Retina (tissue), 1 donor: Measurements from ENCODE around the gene NT5DC1.

Experiments used
- DNase-seq: peaks from one replicate; pipeline ENCODE4 v3.0.0-alpha.2; 2016

The NT5DC1 gene

DNA sequence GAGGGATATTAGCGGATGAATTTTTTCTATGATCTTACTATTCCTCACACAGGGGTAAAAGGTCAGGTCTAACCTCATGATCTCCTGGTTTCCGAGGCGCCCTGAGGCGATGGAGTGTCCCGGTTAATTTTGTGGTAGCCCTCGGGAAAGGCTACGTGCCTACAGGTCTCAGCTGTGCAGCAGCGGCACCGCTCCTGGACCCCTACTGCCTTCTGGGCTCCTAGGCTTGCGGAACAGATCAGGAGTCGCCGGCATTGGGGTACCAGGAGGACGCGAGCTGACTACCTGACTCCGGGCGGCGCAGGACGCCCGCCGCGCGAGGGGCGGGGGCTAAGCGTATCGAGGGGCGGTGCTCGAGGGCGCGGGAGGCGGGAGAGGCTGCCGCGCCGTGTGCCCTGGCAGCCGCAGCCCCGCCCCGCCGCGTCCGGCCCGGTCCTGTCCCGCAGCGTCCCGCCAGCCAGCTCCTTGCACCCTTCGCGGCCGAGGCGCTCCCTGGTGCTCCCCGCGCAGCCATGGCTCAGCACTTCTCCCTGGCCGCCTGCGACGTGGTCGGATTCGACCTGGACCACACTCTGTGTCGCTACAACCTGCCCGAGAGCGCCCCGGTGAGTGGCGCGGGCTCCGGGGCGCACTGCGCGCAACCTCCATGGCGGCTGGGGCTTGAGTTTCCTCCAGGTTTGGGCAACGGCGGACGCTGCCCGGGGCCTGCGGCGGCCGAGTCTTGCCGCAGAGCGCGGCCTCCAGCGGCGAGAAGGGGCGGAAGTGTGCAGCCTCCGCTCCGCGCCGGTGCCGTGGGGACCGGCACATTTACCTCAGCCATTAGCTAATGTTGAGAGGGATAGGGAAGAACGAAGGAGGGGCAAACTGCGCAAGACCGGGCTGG lies at the start of gene NT5DC1:
TSS of gene NT5DC1 (plus strand) at position 435 of the 883 bp plus-strand sequence. CDS start at position 513, 78 bp downstream.
- DNase-seq = peak; percentile 93

DNA sequence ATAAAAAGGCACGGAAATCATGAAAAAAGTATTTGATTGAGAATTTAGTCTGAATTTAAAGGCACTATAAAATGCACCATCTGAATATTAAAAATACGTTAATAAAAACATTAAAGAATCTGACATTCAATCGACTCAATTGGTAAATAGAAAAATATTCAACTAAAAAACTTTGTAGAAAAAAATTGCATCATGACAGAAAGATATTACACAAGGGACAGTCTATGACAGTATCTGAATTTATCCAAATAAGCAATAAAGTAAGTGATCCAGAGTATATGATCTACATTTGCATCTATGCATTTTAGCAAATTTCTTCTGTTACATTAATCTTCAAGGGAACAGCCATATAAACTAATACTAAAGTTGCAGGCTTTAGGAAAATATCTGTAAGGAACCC lies 49.4 kb upstream of the NT5DC1 start:
- no peak for DNase-seq

- no peak for DNase-seq
Measured at GRCh38 chr6:116055513-116055912, 45.1 kb upstream of the NT5DC1 start.

- no peak for DNase-seq
Measured at GRCh38 chr6:116057766-116058165, 42.9 kb upstream of the NT5DC1 start.

GRCh38 chr6:116059713-116060571 lies 40.7 kb upstream of the NT5DC1 start:
- DNase-seq = no peak

DNA sequence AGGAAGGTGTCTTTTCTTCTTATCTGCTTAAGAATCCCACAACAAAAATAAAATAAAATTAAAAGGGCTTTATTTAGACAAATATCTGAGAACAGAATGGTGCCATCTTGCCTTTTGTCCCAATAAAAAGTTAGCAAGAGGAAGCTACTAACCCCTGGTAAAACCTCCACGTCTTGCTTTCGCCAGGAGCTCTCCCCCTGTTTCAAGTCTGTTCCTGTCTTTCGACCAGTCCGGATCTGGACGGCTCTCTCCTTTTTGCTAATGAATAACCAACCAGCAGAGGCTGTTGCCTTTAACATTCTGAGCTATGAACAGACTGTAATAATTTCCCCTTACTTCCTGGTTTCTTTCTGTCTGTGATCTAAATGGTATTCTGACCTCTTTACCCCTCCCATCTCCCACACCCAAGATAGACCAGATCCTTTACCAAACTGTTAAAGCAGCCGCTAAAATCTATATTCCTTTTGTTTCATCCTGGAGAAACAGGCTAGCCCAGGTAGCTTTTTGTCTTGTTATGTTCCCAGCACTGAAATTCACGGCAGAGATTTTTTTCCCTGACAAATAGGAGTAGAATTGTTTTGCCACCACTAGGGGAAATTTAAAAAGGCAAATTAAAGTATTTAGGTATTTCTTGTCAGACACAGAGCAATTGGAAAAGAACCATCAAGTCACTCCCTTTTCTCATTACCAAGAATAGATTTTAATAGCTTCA lies 39.9 kb upstream of the NT5DC1 start, which contains the start of gene FRK:
TSS of gene FRK (minus strand) at position 320 of the 712 bp plus-strand sequence. CDS start 580 bp downstream, outside the sequence.
- no peak for DNase-seq

GRCh38 chr6:116062496-116062895 lies 38.2 kb upstream of the NT5DC1 start:
- DNase-seq = no peak

GRCh38 chr6:116064666-116065065 lies 36.0 kb upstream of the NT5DC1 start:
- DNase-seq = no peak

GRCh38 chr6:116066789-116067188 lies 33.9 kb upstream of the NT5DC1 start:
- DNase-seq = peak; percentile 6

DNA sequence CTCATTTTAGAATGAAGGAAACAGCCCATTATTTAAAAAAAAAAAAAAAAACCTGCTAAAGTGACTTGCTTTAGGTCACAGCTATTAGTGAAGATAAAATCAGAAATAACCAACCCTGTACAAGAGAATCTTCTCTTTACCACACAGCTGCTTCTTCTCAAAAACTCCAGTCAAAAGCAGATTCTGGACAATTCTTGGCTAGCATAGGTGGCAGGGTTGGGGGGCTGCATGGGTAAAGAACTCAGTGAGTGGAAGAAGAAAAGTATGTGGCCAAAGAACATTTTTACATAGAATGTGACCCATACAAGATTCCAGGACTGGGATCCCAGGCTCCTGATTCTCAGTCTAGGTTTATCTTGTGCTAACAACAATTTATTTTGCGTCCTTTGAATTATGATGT lies 30.6 kb upstream of the NT5DC1 start:
- DNase-seq = no peak

- no peak for DNase-seq
Measured at GRCh38 chr6:116070616-116071389, 29.9 kb upstream of the NT5DC1 start.

GRCh38 chr6:116072368-116072767 lies 28.3 kb upstream of the NT5DC1 start:
- DNase-seq = no peak

- no peak for DNase-seq
Measured at GRCh38 chr6:116073765-116074440, 26.8 kb upstream of the NT5DC1 start.

GRCh38 chr6:116074732-116075390 lies 25.8 kb upstream of the NT5DC1 start:
- DNase-seq = no peak

GRCh38 chr6:116078522-116078921 lies 22.1 kb upstream of the NT5DC1 start:
- DNase-seq = no peak

DNA sequence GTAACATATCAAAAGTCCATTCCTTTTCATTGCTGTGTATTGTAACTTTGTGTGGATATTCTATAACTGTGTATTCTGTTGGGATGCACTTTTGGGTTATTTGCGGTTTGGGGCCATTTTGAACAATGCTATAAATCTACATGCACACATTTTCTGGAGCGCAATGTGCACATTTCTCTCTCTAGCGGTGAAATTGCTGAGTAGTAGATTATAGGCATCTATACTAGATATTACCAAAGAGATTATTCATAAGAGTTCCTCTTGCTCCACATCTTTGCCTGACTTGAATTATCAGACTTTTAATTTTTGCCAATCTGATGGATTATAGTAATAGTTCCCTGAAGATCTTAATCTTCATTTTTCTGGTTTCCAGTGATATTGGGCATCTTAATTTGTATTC lies 21.7 kb upstream of the NT5DC1 start:
- no peak for DNase-seq

GRCh38 chr6:116083052-116083451 lies 17.6 kb upstream of the NT5DC1 start:
- no peak for DNase-seq

DNA sequence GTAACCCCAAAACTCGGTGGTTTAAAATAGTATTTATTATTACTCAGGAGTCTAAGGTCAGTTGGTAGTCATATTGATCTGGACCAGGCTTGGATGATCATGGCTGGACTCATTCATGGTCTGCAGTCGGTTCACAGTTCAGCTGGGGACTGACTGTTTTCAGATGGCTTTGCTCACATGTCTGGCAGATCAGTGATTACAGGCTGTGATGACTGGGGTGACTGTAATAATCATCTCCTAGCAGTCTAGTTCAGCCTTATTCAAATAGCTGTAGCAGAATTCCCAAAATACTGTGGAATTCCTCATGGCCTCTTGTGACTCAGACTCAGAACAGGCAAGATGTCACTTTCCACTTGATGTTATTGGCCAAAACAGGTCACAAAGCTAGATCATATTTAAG lies 16.4 kb upstream of the NT5DC1 start:
- no peak for DNase-seq

- DNase-seq = no peak
Measured at GRCh38 chr6:116087437-116088027, 13.1 kb upstream of the NT5DC1 start.

DNA sequence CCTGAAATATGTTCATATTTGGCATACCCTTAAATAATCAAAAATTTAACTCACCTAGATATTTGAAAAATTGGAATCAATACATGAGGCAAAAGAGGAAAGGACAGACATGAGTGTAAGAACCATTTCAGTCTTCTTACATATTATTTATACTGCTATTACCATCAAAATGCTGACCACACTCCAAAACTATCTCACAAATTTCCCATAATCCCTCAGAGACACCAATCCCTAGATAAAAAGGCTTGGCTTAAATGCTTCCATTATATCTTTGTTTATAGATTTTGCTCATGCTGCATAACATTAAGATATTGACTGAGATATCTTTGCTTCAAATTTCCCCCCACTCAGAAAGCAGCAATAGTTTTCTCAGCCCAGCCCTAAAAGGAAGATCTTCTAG lies 11.7 kb upstream of the NT5DC1 start:
- DNase-seq = no peak

DNA sequence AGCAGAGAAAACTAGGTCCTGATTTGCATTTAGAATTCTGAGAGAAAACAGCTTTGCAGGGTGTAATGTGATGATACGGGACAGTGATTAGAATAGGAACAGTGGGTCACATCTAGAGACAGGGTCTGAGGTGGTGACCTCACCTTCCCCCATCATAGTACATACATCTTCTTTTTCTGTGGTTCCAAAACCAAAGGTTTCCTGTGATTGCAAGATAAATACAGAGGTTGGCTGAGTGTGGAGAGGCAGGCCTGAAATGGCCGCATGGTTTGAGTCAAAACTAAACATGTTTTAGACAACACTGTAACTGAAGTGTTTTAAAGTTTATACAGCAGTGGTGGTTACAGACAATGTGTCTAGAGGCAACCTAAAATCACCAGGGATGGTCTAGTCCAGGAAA lies 10.4 kb upstream of the NT5DC1 start:
- no peak for DNase-seq
